HCT116 (cell line): ENCODE results near the gene MND1.

Experiments used
- ATF3 ChIP-seq: IDR thresholded peaks from 2 replicates; pipeline ENCODE4 v1.6.1; 2012
- CEBPB ChIP-seq: IDR thresholded peaks from 2 replicates; pipeline ENCODE4 v1.6.1; 2012; ENCODE audit warnings: low read depth
- CTCF ChIP-seq, 3 experiments: fragments of 200-600 bp in 1 of 3; sonication (generic) in 1 of 3; IDR thresholded peaks in 2 of 3; conservative IDR thresholded peaks in 1 of 3; 2 replicates each; pipeline ENCODE4 v1.5.1; 2012 to 2017; ENCODE audit warnings: low read depth in 2 of 3, low read length in 2 of 3, antibody characterized with exemption in 1 of 3, borderline replicate concordance in 1 of 3, control low read depth in 1 of 3, mild to moderate bottlenecking in 1 of 3, mixed read lengths in 1 of 3, mixed run types in 1 of 3, moderate library complexity in 1 of 3; ENCODE audit not compliant: insufficient read depth in 1 of 3
- JUND ChIP-seq: IDR thresholded peaks from 2 replicates; pipeline ENCODE4 v1.6.1; 2012
- POLR2A ChIP-seq: IDR thresholded peaks from 2 replicates; pipeline ENCODE4 v1.7.0; 2011; ENCODE audit warnings: borderline replicate concordance; ENCODE audit not compliant: insufficient read depth, insufficient read length; ENCODE audit errors: extremely low read depth
- POLR2AphosphoS5 ChIP-seq: IDR thresholded peaks from 2 replicates; pipeline ENCODE4 v1.6.1; 2011; ENCODE audit warnings: mild to moderate bottlenecking, low read depth, low read length, moderate library complexity
- TCF7L2 ChIP-seq: IDR thresholded peaks from 2 replicates; pipeline ENCODE4 v1.7.0; 2011; ENCODE audit warnings: borderline replicate concordance, inconsistent platforms; ENCODE audit not compliant: insufficient read depth, insufficient read length; ENCODE audit errors: extremely low read depth
- YY1 ChIP-seq: IDR thresholded peaks from 2 replicates; pipeline ENCODE4 v1.6.1; 2011; ENCODE audit warnings: low read length, low read depth, moderate library complexity, mild to moderate bottlenecking; ENCODE audit not compliant: insufficient replicate concordance; ENCODE audit errors: extremely low read depth
- TF ChIP-seq, protein P1 (sequence below): IDR thresholded peaks from 2 replicates; pipeline ENCODE4 v1.6.1; 2012

GRCh38 chr4:153451911-153452657 lies 107.6 kb downstream of the MND1 start:
- TF ChIP-seq POLR2AphosphoS5 (no peak), ATF3 (no peak), TCF7L2 (no peak), JUND (no peak), CTCF (IDR thresholded peaks at IDR 0.05 in 2 of 3, conservative IDR thresholded peaks at IDR 0.05 in 1 of 3; ENCODE audit: borderline replicate concordance in 1 of 3, insufficient read depth in 1 of 3, low read depth in 2 of 3, low read length in 2 of 3) (no peak), YY1 (no peak), POLR2A (no peak), CEBPB (no peak)
- TF ChIP-seq, protein P1, sequence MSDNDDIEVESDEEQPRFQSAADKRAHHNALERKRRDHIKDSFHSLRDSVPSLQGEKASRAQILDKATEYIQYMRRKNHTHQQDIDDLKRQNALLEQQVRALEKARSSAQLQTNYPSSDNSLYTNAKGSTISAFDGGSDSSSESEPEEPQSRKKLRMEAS, result no peak
